ENCODE measurements around the gene MACROD2.

Gene MACROD2

DNA sequence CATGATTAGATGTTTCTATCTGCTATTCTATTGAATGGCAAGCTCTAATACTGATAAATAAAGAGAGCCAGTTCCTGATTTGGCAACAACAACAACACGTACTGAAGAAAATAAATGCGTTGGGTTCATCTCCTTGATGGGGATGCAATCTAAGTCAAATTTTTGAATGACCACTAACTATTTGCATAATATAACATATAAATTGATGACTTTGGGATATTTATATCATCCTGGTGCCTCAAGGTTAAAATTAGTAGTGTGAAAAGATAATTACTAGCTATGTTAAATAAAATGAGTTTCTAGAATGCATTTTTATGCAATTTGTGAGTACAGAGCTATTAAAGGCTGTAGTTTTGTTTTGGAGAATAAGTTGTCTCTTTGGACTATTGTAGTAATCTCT lies 1681.5 kb downstream of the MACROD2 start:
- H3K27ac ChIP-seq, result no peak overlapping the region
- TF ChIP-seq, protein P1, sequence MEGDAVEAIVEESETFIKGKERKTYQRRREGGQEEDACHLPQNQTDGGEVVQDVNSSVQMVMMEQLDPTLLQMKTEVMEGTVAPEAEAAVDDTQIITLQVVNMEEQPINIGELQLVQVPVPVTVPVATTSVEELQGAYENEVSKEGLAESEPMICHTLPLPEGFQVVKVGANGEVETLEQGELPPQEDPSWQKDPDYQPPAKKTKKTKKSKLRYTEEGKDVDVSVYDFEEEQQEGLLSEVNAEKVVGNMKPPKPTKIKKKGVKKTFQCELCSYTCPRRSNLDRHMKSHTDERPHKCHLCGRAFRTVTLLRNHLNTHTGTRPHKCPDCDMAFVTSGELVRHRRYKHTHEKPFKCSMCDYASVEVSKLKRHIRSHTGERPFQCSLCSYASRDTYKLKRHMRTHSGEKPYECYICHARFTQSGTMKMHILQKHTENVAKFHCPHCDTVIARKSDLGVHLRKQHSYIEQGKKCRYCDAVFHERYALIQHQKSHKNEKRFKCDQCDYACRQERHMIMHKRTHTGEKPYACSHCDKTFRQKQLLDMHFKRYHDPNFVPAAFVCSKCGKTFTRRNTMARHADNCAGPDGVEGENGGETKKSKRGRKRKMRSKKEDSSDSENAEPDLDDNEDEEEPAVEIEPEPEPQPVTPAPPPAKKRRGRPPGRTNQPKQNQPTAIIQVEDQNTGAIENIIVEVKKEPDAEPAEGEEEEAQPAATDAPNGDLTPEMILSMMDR (IDR thresholded peaks at IDR 0.05), result no peak
- no peak for TF ChIP-seq ZFX (IDR thresholded peaks at IDR 0.05; ENCODE audit: borderline replicate concordance)

DNA sequence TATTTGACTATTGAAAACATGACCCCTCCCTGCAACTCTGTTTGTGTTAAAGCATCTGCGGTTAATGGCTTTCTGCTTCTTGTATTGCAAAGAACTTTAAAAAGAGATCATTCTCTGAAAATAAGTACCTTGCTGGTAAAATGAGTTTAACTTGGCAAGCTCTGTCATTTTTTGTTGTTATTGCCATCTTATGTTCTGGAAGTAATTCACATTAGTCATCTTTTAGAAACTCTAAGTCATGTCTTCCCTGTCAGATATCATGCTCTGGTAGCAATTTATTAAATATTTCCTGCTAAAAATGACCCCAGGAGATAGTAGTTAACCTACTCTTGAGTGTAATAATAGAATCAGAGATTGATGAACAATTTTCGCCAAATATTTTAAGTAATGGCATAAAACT lies 1687.4 kb downstream of the MACROD2 start:
- TF ChIP-seq, protein P1 (IDR thresholded peaks at IDR 0.05), result no peak
- no peak for TF ChIP-seq ZFX (IDR thresholded peaks at IDR 0.05; ENCODE audit: borderline replicate concordance)

DNA sequence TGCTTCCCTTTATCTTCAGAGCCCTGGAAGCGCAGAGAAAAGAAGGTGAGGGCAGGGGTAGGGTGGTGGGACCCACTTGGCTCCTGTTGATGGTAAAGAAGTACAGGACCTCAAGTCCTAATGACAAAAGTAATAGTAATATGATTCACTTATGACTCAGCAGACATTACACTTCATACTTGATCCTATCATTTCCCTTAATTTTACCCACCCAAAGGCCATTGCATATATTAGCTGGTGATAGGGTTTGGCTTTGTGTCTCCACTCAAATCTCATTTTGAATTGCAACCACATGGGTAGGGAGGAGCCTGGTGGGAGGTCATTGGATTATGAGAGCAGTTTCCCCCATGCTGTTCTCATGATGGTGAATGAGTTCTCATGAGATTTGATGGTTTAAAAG lies 1697.3 kb downstream of the MACROD2 start:
- TF ChIP-seq, protein P1 (IDR thresholded peaks at IDR 0.05), result no peak
- TF ChIP-seq ZFX (IDR thresholded peaks at IDR 0.05; ENCODE audit: borderline replicate concordance), result no peak
- no peak overlapping the region for H3K27ac ChIP-seq

More for the DNA sequence above, 1687.4 kb downstream of the MACROD2 start:
- no peak overlapping the region for H3K27ac ChIP-seq

DNA sequence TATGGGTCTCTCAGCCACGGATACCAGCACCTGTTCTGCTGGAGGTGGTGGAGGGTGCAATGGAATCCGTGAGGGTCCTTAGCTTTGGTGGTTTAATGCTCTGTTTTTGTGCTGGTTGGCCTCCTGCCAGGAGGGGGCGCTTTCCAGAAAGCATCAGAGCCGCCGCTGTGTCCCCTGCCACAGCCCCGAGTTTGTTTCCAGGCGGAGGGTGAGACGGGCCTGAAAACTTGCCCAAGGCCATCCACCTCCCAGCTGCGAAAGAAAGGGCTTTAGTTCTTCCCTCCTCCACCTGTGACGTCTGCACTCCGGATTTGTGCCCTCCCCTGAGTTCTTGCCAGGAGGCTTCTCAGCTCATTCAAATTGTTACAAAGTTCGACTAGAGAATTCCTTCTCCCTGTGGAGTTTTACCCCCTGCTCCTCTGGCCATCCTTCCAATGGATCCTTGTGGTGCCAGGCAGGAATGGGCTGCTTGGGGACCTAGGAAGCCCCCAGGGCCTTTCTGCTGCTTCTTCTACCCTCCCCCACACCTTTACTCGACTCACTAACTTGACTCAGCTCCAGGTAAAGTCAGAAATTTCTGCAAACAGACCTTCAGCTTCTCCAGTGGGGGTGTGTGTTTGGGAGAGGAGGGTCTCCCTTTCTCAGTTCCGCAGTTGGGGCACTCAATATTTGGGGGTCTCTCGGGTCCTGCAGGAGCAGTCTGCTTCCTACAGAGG lies 1704.3 kb downstream of the MACROD2 start:
- H3K27ac ChIP-seq, result no peak overlapping the region
- no peak for TF ChIP-seq ZFX (IDR thresholded peaks at IDR 0.05; ENCODE audit: borderline replicate concordance)
- TF ChIP-seq, protein P1 (IDR thresholded peaks at IDR 0.05), result peak; percentile 55

DNA sequence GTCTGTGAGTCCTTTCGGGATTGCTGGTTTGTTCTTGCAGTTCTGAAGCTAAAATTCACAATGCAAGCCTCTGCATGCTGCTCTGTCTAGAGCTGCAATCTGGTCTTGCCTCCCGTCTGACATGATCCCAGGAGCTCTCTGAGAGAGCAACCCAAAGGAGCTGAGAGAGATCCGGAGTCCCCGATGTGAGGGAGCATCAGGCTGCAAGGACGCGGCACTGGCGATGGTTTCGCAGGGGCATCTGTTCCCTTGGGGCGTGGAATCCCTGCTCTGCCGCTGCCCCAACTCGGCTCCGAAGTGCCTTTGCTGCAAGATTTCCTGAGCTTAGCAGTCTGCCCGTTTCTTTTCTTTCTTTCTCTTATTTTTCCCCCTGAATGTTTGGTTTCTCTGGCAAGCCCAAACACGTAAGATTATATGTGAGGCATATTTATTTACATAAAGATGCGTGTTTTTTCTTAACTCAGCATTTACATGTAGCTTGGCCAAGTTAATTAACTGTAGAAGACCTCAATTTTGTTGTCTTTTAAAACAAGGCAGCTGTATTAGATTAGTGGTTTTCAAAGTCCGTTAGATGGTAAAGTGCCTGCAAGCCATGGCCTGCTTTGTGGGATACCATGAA lies 1704.9 kb downstream of the MACROD2 start:
- TF ChIP-seq ZFX (IDR thresholded peaks at IDR 0.05; ENCODE audit: borderline replicate concordance), result no peak
- TF ChIP-seq, protein P1 (IDR thresholded peaks at IDR 0.05), result no peak
- H3K27ac ChIP-seq, result no peak overlapping the region

DNA sequence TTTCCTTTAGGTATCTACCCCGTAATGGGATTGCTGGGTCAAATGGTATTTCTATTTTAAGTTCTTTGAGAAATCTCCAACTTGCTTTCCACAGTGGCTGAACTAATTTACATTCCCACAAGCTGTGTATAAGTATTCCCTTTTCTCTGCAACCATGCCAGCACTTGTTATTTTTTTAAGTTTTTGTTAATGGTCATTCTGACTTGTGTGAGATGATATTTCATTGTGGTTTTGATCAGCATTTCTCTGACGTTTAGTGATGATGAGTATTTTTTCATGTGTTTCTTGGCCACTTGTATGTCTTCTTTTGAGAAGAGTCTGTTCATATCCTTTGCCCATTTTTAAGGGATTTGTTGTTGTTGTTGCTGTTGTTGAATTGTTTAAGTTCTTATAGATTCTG lies 1706.8 kb downstream of the MACROD2 start:
- no peak overlapping the region for H3K27ac ChIP-seq
- TF ChIP-seq, protein P1 (IDR thresholded peaks at IDR 0.05), result no peak
- no peak for TF ChIP-seq ZFX (IDR thresholded peaks at IDR 0.05; ENCODE audit: borderline replicate concordance)
